HL-60/S4 treated with phorbol 12-myristate 13-acetate at 8.2 ng/mL for 4 days and 3 days (cell line): ENCODE data around the gene ADARB1.

Experiments
- in situ Hi-C: fragments of 300-500 bp; cut with MboI; formaldehyde crosslinking; loops from 2 replicates; pipeline ENCODE4 v1.15.0; 2022; ENCODE audit warnings: low sequenced_read_pairs

The ADARB1 gene

GRCh38 chr21:45039317-45040156 is 34.8 kb upstream of the ADARB1 start:
- in situ Hi-C loops, result no loop called here

GRCh38 chr21:45040157-45040711 is 34.1 kb upstream of the ADARB1 start:
- in situ Hi-C loops, result no loop called here

GRCh38 chr21:45040739-45041138 is 33.6 kb upstream of the ADARB1 start:
- in situ Hi-C loops, result no loop called here

GRCh38 chr21:45041351-45041805 is 33.0 kb upstream of the ADARB1 start:
- in situ Hi-C loops, result no loop called here

- in situ Hi-C loops, result no loop called here
These were observed 32.3 kb upstream of the ADARB1 start for GRCh38 chr21:45041984-45042663.

- in situ Hi-C loops, result no loop called here
These were observed 31.7 kb upstream of the ADARB1 start for GRCh38 chr21:45042664-45043161.

GRCh38 chr21:45043541-45044020 is 30.8 kb upstream of the ADARB1 start:
- in situ Hi-C loops, result no loop called here

- in situ Hi-C loops, result no loop called here
These were observed 28.9 kb upstream of the ADARB1 start for GRCh38 chr21:45045481-45045880.

GRCh38 chr21:45047257-45047656 is 27.1 kb upstream of the ADARB1 start:
- in situ Hi-C loops, result no loop called here

GRCh38 chr21:45048026-45048698 is 26.2 kb upstream of the ADARB1 start:
- in situ Hi-C loops, result no loop called here

- in situ Hi-C loops, result no loop called here
These were observed 25.4 kb upstream of the ADARB1 start for GRCh38 chr21:45048968-45049367.

- in situ Hi-C loops, result no loop called here
These were observed 24.6 kb upstream of the ADARB1 start for GRCh38 chr21:45049714-45050344.

- in situ Hi-C loops, result no loop called here
These were observed 24.0 kb upstream of the ADARB1 start for GRCh38 chr21:45050345-45050796.

GRCh38 chr21:45050797-45051489 is 23.4 kb upstream of the ADARB1 start:
- in situ Hi-C loops, result no loop called here

GRCh38 chr21:45051580-45052434 is 22.6 kb upstream of the ADARB1 start:
- in situ Hi-C loops, result no loop called here

GRCh38 chr21:45052960-45053359 is 21.4 kb upstream of the ADARB1 start:
- in situ Hi-C loops, result no loop called here

GRCh38 chr21:45053561-45054226 is 20.7 kb upstream of the ADARB1 start:
- in situ Hi-C loops, result no loop called here

- in situ Hi-C loops, result no loop called here
These were observed 20.0 kb upstream of the ADARB1 start for GRCh38 chr21:45054227-45054926.
